GM12878 (cell line): ENCODE measurements around the gene FICD. TPM values are rescaled to one million over a fixed set of nuclear protein-coding genes. Genes with fewer than 3 reads are reported as not detected.

Experiments used
- ATAC-seq: fragments of 200-7000 bp; cut with Tn5 transposase; 3 replicates; pipeline ENCODE4 v1.9.1; 2020; ENCODE audit warnings: mild to moderate bottlenecking, moderate library complexity
- BruUV-seq: library from RNA; stranded (reverse); fragments of 400-500 nt; replicated peaks from 2 replicates; lab custom pipeline; 2021; lab: Mats Ljungman, UMichigan
- CTCF ChIA-PET: fragments of 300-600 bp; sonication (Branson Sonifier 250); formaldehyde crosslinking; extraction: SDS; loops from one replicate; lab custom pipeline; 2021; ENCODE audit warnings: inconsistent platforms; lab: Yijun Ruan, JAX
- POLR2A ChIA-PET: fragments of 350-600 bp; formaldehyde crosslinking; extraction: SDS; loops from one replicate; lab custom pipeline; 2021; ENCODE audit warnings: inconsistent platforms; lab: Charles Lee
- RAD21 ChIA-PET: fragments of 300-600 bp; sonication (Branson Sonifier 250); formaldehyde crosslinking; loops from one replicate; lab custom pipeline; 2023; ENCODE audit warnings: antibody characterized with exemption; ENCODE audit not compliant: unreplicated experiment; lab: Charles Lee
- SMC1A ChIA-PET: fragments of 300-600 bp; sonication (Branson Sonifier 250); formaldehyde crosslinking; loops from one replicate; lab custom pipeline; 2023; ENCODE audit not compliant: unreplicated experiment, uncharacterized antibody; lab: Charles Lee
- DNase-seq: peaks from one replicate; pipeline ENCODE4 v3.0.0-alpha.2; 2011; ENCODE audit warnings: low read depth, low spot score
- FAIRE-seq: peaks from 3 replicates; lab custom pipeline; 2011; peaks lifted over from hg19 to GRCh38; lab: Jason Lieb, UNC
- H2AFZ ChIP-seq: 2 replicates; pipeline ENCODE4 v1.6.0; 2011; ENCODE audit warnings: low read depth, low read length, control low read depth; ENCODE audit not compliant: control insufficient read depth
- H3K27ac ChIP-seq: 2 replicates; pipeline ENCODE4 v1.5.1; 2011; ENCODE audit warnings: control low read depth; ENCODE audit not compliant: control insufficient read depth, insufficient read depth
- H3K27me3 ChIP-seq, 2 experiments: replicated peaks in 1 of 2; 2 replicates each; pipeline versions ENCODE4 v1.6.0 to v1.6.1; 2011; ENCODE audit warnings: low read length in 1 of 2; ENCODE audit not compliant: control insufficient read depth in 2 of 2, insufficient read depth in 2 of 2
- H3K36me3 ChIP-seq, 2 experiments: 2 replicates each; pipeline ENCODE4 v1.5.1; 2011; ENCODE audit warnings: low read length in 1 of 2; ENCODE audit not compliant: control insufficient read depth in 2 of 2, insufficient read depth in 2 of 2
- H3K4me1 ChIP-seq: 2 replicates; pipeline ENCODE4 v1.6.1; 2011; ENCODE audit warnings: mild to moderate bottlenecking, low read length, moderate library complexity, mixed read lengths; ENCODE audit not compliant: control insufficient read depth, insufficient read depth
- H3K4me2 ChIP-seq: 2 replicates; pipeline ENCODE4 v1.6.0; 2011; ENCODE audit warnings: control low read depth; ENCODE audit not compliant: control insufficient read depth, insufficient read depth
- H3K4me3 ChIP-seq: fragments of 200-600 bp; sonication (generic); 2 replicates; pipeline ENCODE4 v1.5.1; 2016
- H3K79me2 ChIP-seq: 2 replicates; pipeline ENCODE4 v1.6.0; 2011; ENCODE audit warnings: low read length; ENCODE audit not compliant: control insufficient read depth, insufficient read depth
- H3K9ac ChIP-seq: 2 replicates; pipeline ENCODE4 v1.8.0; 2011; ENCODE audit warnings: low read length, control low read depth, mixed read lengths; ENCODE audit not compliant: control insufficient read depth, insufficient read depth
- H3K9me3 ChIP-seq: replicated peaks from 3 replicates; pipeline ENCODE4 v1.5.1; 2011; ENCODE audit warnings: mild to moderate bottlenecking, low read length; ENCODE audit not compliant: control insufficient read depth, insufficient read depth
- H4K20me1 ChIP-seq: 2 replicates; pipeline ENCODE4 v1.6.0; 2011; ENCODE audit not compliant: control insufficient read depth, insufficient read depth
- ATF3 ChIP-seq: IDR thresholded peaks from 2 replicates; pipeline ENCODE4 v1.6.1; 2011; ENCODE audit warnings: low read depth, mild to moderate bottlenecking, low read length, moderate library complexity, borderline replicate concordance; ENCODE audit errors: extremely low read depth
- CBFB ChIP-seq: IDR thresholded peaks from 2 replicates; pipeline ENCODE4 v1.6.1; 2016; ENCODE audit warnings: antibody characterized with exemption, low read depth
- CHD2 ChIP-seq: IDR thresholded peaks from 2 replicates; pipeline ENCODE4 v1.6.1; 2011; ENCODE audit warnings: low read depth, low read length, improper control_type of control experiment, borderline replicate concordance
- CREM ChIP-seq: IDR thresholded peaks from 2 replicates; pipeline ENCODE4 v1.6.1; 2014; ENCODE audit warnings: antibody characterized with exemption, low read depth
- JUND ChIP-seq: IDR thresholded peaks from 2 replicates; pipeline ENCODE4 v1.6.1; 2012; ENCODE audit warnings: low read depth, mild to moderate bottlenecking, low read length, improper control_type of control experiment, moderate library complexity
- MYC ChIP-seq: IDR thresholded peaks from 2 replicates; pipeline ENCODE4 v1.6.1; 2011; ENCODE audit warnings: mild to moderate bottlenecking, low read length, moderate library complexity, inconsistent platforms; ENCODE audit not compliant: insufficient read depth, insufficient replicate concordance, insufficient read length, severe bottlenecking
- NFXL1 ChIP-seq: fragments of 450-650 bp; IDR thresholded peaks from 2 replicates; pipeline ENCODE4 v1.6.1; 2017; ENCODE audit warnings: antibody characterized with exemption, mild to moderate bottlenecking, borderline replicate concordance
- NR2C2 ChIP-seq: IDR thresholded peaks from 2 replicates; pipeline ENCODE4 v1.6.1; 2011; ENCODE audit warnings: borderline replicate concordance, low read depth; ENCODE audit not compliant: control insufficient read depth, insufficient read length
- PML ChIP-seq: IDR thresholded peaks from 2 replicates; pipeline ENCODE4 v1.6.1; 2012; ENCODE audit warnings: low read length, inconsistent platforms
- RCOR1 ChIP-seq: conservative IDR thresholded peaks from 2 replicates; pipeline ENCODE4 v1.6.1; 2012; ENCODE audit warnings: low read depth, low read length, improper control_type of control experiment
- RELB ChIP-seq: fragments of 450-650 bp; IDR thresholded peaks from 2 replicates; pipeline ENCODE4 v1.6.1; 2017; ENCODE audit warnings: low read depth, mild to moderate bottlenecking, moderate library complexity
- SMC3 ChIP-seq: IDR thresholded peaks from 2 replicates; pipeline ENCODE4 v1.6.1; 2011; ENCODE audit warnings: low read length, improper control_type of control experiment, borderline replicate concordance
- SP1 ChIP-seq: IDR thresholded peaks from one replicate; pipeline ENCODE4 v1.6.1; 2011; ENCODE audit warnings: low read depth, low read length
- WGBS: methylation state at CpG from one replicate; pipeline ENCODE4 v1.1.6; 2016; ENCODE audit warnings: low lambda C conversion rate; ENCODE audit not compliant: insufficient replicate concordance, insufficient coverage; ENCODE audit errors: missing lambda C conversion rate; 5-methylcytosine and 5-hydroxymethylcytosine counted together
- in situ Hi-C: fragments of 300-500 bp; cut with MboI; formaldehyde crosslinking; loops from 9 replicates; pipeline ENCODE4 v1.14.3; 2018; ENCODE audit warnings: mixed read lengths
- intact Hi-C: fragments of 100-400 bp; cut with micrococcal nuclease; formaldehyde crosslinking; loops from one replicate; pipeline ENCODE4 v1.14.2; 2022; ENCODE audit not compliant: unreplicated experiment
- polyA plus RNA-seq, 11 experiments: library from polyadenylated mRNA; depleted of rRNA in 4 of 11; unstranded in 6 of 11; stranded (reverse) in 5 of 11; fragments of >200 nt; fragmentation: Nextera tagmentation in 4 of 11; fragmentation: Illumina TruSeq in 1 of 11; extraction: Ambion mirVana in 4 of 11; extraction: Trizol in 1 of 11; gene quantifications; 1 replicate in 1 of 11; 2 replicates in 10 of 11; pipeline versions ENCODE4 v1.2.1 to v1.2.3, GENCODE V29; 2011 to 2016; ENCODE audit warnings: inconsistent platforms in 2 of 11, missing spikeins in 2 of 11, low read depth in 1 of 11
- total RNA-seq, 4 experiments: library from RNA; depleted of rRNA in 3 of 4; stranded (reverse); fragments of >200 nt in 3 of 4; fragmentation: Illumina TruSeq in 1 of 4; extraction: Trizol in 1 of 4; gene quantifications; 2 replicates each; pipeline versions ENCODE4 v1.2.1 to v1.2.3, GENCODE V29; 2013 to 2021
- TF ChIP-seq, protein P1 (sequence below): fragments of 450-650 bp; IDR thresholded peaks from 2 replicates; pipeline ENCODE4 v1.6.1; 2017; ENCODE audit warnings: mild to moderate bottlenecking, moderate library complexity

Gene FICD
- total and polyA plus RNA-seq, 10 of the 15 experiments (the other 5 are each of a cell fraction or from before 2014, with no cell fraction given): 1.1 to 9.4 (median 4.3) TPM

- TF ChIP-seq SMC3 (no peak), NR2C2 (no peak), RELB (no peak), CBFB (no peak), SP1 (no peak), MYC (no peak)
Observed at GRCh38 chr12:108484431-108484830, 30.6 kb upstream of the FICD start (continued).

DNA sequence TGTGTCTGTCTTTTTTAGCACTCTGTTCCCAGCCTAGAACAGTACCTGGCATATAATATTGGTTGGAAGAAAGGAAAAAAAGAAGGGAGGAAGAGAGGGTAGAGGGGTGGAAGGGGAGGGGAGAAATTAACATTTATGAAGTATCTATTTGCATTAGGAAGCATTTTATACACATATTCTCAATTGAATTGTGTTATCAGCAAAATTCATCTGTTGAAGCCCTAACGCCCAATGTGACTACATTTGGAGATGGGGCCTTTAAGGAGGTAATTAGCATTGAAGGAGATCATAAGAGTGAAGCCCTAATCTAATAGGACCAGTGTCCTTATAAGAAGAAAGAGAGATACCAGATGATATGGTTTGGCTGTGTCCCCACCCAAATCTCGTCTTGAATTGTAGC is 30.2 kb upstream of the FICD start:
- DNase-seq: no peak
- 5% methylated on average over 2 of the region's 2 CpGs for WGBS
- Histone ChIP-seq H3K27me3 (no peaks in the 10 kb centered on the region), H4K20me1 (no peaks in the 10 kb centered on the region), H3K9me3 (no peaks in the 10 kb centered on the region; the same call in 2 of the 3 replicates)
- intact Hi-C loops: no loop called here
- SMC1A ChIA-PET: no interaction called here
- POLR2A ChIA-PET: no interaction called here
- TF ChIP-seq RCOR1 (no peak), CHD2 (no peak), CBFB (no peak), ATF3 (no peak), JUND (no peak), NFXL1 (no peak), CREM (no peak), PML (no peak)
- TF ChIP-seq, protein P1, sequence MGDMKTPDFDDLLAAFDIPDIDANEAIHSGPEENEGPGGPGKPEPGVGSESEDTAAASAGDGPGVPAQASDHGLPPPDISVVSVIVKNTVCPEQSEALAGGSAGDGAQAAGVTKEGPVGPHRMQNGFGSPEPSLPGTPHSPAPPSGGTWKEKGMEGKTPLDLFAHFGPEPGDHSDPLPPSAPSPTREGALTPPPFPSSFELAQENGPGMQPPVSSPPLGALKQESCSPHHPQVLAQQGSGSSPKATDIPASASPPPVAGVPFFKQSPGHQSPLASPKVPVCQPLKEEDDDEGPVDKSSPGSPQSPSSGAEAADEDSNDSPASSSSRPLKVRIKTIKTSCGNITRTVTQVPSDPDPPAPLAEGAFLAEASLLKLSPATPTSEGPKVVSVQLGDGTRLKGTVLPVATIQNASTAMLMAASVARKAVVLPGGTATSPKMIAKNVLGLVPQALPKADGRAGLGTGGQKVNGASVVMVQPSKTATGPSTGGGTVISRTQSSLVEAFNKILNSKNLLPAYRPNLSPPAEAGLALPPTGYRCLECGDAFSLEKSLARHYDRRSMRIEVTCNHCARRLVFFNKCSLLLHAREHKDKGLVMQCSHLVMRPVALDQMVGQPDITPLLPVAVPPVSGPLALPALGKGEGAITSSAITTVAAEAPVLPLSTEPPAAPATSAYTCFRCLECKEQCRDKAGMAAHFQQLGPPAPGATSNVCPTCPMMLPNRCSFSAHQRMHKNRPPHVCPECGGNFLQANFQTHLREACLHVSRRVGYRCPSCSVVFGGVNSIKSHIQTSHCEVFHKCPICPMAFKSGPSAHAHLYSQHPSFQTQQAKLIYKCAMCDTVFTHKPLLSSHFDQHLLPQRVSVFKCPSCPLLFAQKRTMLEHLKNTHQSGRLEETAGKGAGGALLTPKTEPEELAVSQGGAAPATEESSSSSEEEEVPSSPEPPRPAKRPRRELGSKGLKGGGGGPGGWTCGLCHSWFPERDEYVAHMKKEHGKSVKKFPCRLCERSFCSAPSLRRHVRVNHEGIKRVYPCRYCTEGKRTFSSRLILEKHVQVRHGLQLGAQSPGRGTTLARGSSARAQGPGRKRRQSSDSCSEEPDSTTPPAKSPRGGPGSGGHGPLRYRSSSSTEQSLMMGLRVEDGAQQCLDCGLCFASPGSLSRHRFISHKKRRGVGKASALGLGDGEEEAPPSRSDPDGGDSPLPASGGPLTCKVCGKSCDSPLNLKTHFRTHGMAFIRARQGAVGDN: no peak
- TF ChIP-seq, all 136 proteins: peak for 0
- no TSS peak for BruUV-seq
- FAIRE-seq (no peak), ATAC-seq (no peak)
- in situ Hi-C loops: no loop called here
- Histone ChIP-seq H2AFZ (no peak overlapping the region), H3K9ac (no peak overlapping the region), H3K36me3 (no peaks in the 10 kb centered on the region), H3K27ac (no peak overlapping the region), H3K79me2 (no peaks in the 10 kb centered on the region), H3K4me1 (no peaks in the 10 kb centered on the region), H3K4me2 (no peak overlapping the region), H3K4me3 (no peak overlapping the region)
- RAD21 ChIA-PET: no interaction called here
- CTCF ChIA-PET: interaction anchor here (0.7 kb wide), 2 partner anchors 9 to 572 kb away, joined by 3 read pairs; no protein-coding TSS in a partner anchor
